Psoas muscle (tissue), 8 donors: ENCODE data around the gene MOCS3. TPM values are rescaled to one million over a fixed set of nuclear protein-coding genes. Genes with fewer than 3 reads are reported as not detected.
A peak's percentile ranks its signal among the peaks of the same experiment; 100 is the strongest.

Experiments
- ATAC-seq, 4 donors: fragments of 200-7000 bp; cut with Tn5 transposase; one replicate each; pipeline ENCODE4 v1.9.1; 2020; ENCODE audit warnings: moderate library complexity in 3 of 4, mild to moderate bottlenecking in 2 of 4
- DNase-seq, 2 donors: peaks; one replicate each; pipeline ENCODE4 v3.0.0-alpha.2; 2020
- H3K27ac ChIP-seq: fragments of 200-600 bp; one replicate; pipeline ENCODE4 v1.8.0; 2022
- H3K27me3 ChIP-seq, 3 donors: fragments of 200-600 bp in 1 of 3; one replicate each; pipeline versions ENCODE4 v1.6.1 to v1.8.0; 2013 to 2022; ENCODE audit warnings: low read length in 2 of 3, mild to moderate bottlenecking in 2 of 3, moderate library complexity in 1 of 3; ENCODE audit not compliant: insufficient read depth in 3 of 3
- H3K36me3 ChIP-seq, 2 donors: fragments of 200-600 bp in 1 of 2; one replicate each; pipeline versions ENCODE4 v1.6.1 to v1.8.0; 2013 to 2022; ENCODE audit warnings: low read depth in 1 of 2, mild to moderate bottlenecking in 1 of 2, moderate library complexity in 1 of 2; ENCODE audit not compliant: insufficient read depth in 1 of 2
- H3K4me1 ChIP-seq: fragments of 200-600 bp; one replicate; pipeline ENCODE4 v1.8.0; 2022
- H3K4me3 ChIP-seq: fragments of 200-600 bp; one replicate; pipeline ENCODE4 v1.8.0; 2022; ENCODE audit warnings: mild to moderate bottlenecking
- H3K9me3 ChIP-seq: fragments of 200-600 bp; one replicate; pipeline ENCODE4 v1.8.0; 2022
- CTCF ChIP-seq: fragments of 200-600 bp; IDR thresholded peaks from one replicate; pipeline ENCODE4 v1.8.0; 2022; ENCODE audit warnings: antibody characterized with exemption
- WGBS, 3 donors: extraction: QIAGEN DNeasy Blood & Tissue Kit; methylation state at CpG; one replicate each; pipeline versions ENCODE4 v1.1.6 to v1.1.7; 2013; 5-methylcytosine and 5-hydroxymethylcytosine counted together
- intact Hi-C, 2 donors: fragments of 100-400 bp; cut with DNase I; formaldehyde crosslinking; loops; one replicate each; pipeline versions ENCODE4 v1.11.0 to v1.14.2; 2022
- polyA plus RNA-seq, 3 donors: library from polyadenylated mRNA; stranded (reverse); fragments of 200-250 nt; gene quantifications; one replicate each; pipeline ENCODE4 v1.2.3, GENCODE V29; 2013
- total RNA-seq, 4 donors: library from RNA; stranded (reverse); fragmentation: NEBNext Ultra II Directional in 2 of 4; extraction: Animal tissue kit (Norgen Biotek cat#: 25700) in 2 of 4; gene quantifications; one replicate each; pipeline versions ENCODE4 v1.2.1 to v1.2.4, GENCODE V29; 2021 to 2023
- donor health status: healthy with polysubstance abuse.
- donor health status: DM: no; HTN: no; CAD: no; lungs with moderate emphysema.
- donor health status: Bipolar disorder and iron deficiency.
- donor health status: healthy.
- donor health status: DM: yes; HTN: yes; CAD: no.
- donor health status: DM: no; HTN: no; CAD: no.
- donor health status: DM: no; HTN: no; CAD: no.
- donor health status: DM: yes; HTN: yes; CAD: no.

MOCS3 gene
- total and polyA plus RNA-seq, 7 donors: 2.1 to 5.9 (median 3.5) TPM

DNA sequence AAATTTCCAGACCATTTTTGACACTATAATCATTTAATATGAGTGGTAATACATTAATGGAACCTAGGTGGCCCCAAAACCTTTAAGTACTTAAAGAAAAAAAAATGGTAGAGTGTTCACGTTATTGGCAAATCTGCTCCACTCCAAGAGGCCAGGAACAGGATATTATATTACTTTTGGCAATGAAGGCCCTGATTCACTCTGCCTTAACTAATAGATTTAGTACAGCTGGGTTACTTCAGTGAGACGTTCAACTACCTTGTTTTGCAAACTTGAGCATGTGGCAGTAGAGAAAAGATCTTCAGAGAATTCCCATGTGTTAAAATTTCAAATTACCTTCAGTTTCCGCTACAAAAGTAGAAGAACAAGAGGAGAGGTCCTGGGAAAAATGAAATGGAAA lies 40.2 kb upstream of the MOCS3 start:
- H3K9me3 ChIP-seq: no peaks in the 10 kb centered on the region
- H3K36me3 ChIP-seq: no peaks in the 10 kb centered on the region
- H3K27ac ChIP-seq: peak overlapping the region; percentile 54
- H3K27me3 ChIP-seq: no peaks in the 10 kb centered on the region
- intact Hi-C loops: loop anchor here (5.0 to 10.0 kb wide), 2 partner anchors 39 to 104 kb away; partner anchors contain the start of genes DPM1 (in 1 of the 2) and MOCS3 (in 1 of the 2)
- DNase-seq (no peak), ATAC-seq (peak; percentile 45 to 69 (median 52))
- H3K4me3 ChIP-seq: no peak overlapping the region
- WGBS, 3 donors: 27 to 30% (median 29%) methylated on average over 3 of the region's 3 CpGs
- TF ChIP-seq CTCF: no peak
- peaks cover 83% of the 10 kb centered on the region for H3K4me1 ChIP-seq

DNA sequence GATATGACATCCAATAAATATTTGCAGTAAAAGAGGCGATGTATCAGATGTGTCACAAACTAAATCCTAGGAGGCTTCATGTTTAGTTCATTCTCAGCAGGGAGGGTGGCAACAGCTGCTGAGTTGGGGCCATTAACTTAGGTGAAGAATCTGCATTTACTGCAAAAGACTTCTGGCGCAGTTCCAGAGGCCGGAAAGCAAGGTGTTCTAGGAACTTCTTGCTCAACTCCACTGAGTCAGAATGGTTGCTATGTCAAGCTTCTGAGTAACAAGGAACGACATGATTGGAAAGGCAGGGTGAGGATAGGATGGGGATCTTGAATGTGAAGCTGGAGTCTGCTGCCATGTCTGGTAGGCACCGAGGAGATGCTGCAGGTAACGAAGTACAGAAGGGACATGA lies 39.1 kb upstream of the MOCS3 start:
- intact Hi-C loops: loop anchor here (5.0 to 10.0 kb wide), 2 partner anchors 38 to 105 kb away; partner anchors contain the start of genes DPM1 (in 1 of the 2) and MOCS3 (in 1 of the 2)
- whole genome bisulfite sequencing, 3 donors: 64 to 69% (median 67%) methylated on average over 6 of the region's 6 CpGs

DNA sequence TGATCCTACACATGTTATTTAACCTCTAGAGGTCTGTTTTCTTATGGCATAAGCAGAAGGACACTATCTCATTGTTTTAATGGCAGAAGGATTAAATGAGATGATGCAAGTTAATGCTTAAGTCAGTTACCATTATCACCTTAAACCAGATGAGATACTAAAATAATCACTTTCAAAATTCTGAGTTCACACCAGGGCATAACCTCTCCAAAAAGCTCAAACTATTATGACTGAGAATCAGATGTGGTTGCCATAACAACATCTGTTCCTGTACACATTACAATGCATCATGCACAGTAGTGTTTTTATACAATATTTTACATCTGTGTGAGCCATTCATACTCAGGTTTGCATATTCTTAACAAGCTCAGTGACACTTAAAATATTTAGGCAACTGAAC lies 37.6 kb upstream of the MOCS3 start:
- H3K27me3 ChIP-seq: no peaks in the 10 kb centered on the region
- H3K4me3 ChIP-seq: no peak overlapping the region
- no peak for TF ChIP-seq CTCF
- DNase-seq (no peak), ATAC-seq (no peak)
- H3K27ac ChIP-seq: no peak overlapping the region
- intact Hi-C loops: loop anchor here in 1 of 2 donors (5.0 kb wide), 1 partner anchor 129 kb away; no protein-coding TSS in a partner anchor
- no peaks in the 10 kb centered on the region for H3K36me3 ChIP-seq
- H3K9me3 ChIP-seq: no peaks in the 10 kb centered on the region
- peaks cover 80% of the 10 kb centered on the region for H3K4me1 ChIP-seq

More for the DNA sequence above, 39.1 kb upstream of the MOCS3 start:
- Histone ChIP-seq H3K27me3 (no peaks in the 10 kb centered on the region), H3K4me3 (no peak overlapping the region), H3K9me3 (no peaks in the 10 kb centered on the region), H3K4me1 (peaks cover 82% of the 10 kb centered on the region), H3K27ac (no peak overlapping the region), H3K36me3 (no peaks in the 10 kb centered on the region)
- no peak for TF ChIP-seq CTCF
- DNase-seq (peak; percentile 61 to 74), ATAC-seq (peak in 3 of 4 donors; percentile 70 to 81 (median 75))

- TF ChIP-seq CTCF: no peak
- intact Hi-C loops: loop anchor here in 1 of 2 donors (5.0 kb wide), 1 partner anchor 130 kb away; no protein-coding TSS in a partner anchor
- H3K36me3 ChIP-seq: peaks cover 0 to 2% of the 10 kb centered on the region in 2 donors
- no peaks in the 10 kb centered on the region for H3K27me3 ChIP-seq
- ATAC-seq (no peak), DNase-seq (no peak)
- no peaks in the 10 kb centered on the region for H3K9me3 ChIP-seq
- no peak overlapping the region for H3K27ac ChIP-seq
- no peak overlapping the region for H3K4me3 ChIP-seq
- 78 to 81% (median 80%) methylated on average over 8 of the region's 8 CpGs for WGBS, 3 donors
- peaks cover 80% of the 10 kb centered on the region for H3K4me1 ChIP-seq
These were observed 36.7 kb upstream of the MOCS3 start for GRCh38 chr20:50921803-50922501.
